ENCODE data around the gene HCN2. TPM values are rescaled to one million over a fixed set of nuclear protein-coding genes. Genes with fewer than 3 reads are reported as not detected.

Gene HCN2
- total and polyA plus RNA-seq, 2 of the 13 experiments (the other 11 are each of a cell fraction or from before 2014, with no cell fraction given) = 0.01 TPM; not detected in 1

DNA sequence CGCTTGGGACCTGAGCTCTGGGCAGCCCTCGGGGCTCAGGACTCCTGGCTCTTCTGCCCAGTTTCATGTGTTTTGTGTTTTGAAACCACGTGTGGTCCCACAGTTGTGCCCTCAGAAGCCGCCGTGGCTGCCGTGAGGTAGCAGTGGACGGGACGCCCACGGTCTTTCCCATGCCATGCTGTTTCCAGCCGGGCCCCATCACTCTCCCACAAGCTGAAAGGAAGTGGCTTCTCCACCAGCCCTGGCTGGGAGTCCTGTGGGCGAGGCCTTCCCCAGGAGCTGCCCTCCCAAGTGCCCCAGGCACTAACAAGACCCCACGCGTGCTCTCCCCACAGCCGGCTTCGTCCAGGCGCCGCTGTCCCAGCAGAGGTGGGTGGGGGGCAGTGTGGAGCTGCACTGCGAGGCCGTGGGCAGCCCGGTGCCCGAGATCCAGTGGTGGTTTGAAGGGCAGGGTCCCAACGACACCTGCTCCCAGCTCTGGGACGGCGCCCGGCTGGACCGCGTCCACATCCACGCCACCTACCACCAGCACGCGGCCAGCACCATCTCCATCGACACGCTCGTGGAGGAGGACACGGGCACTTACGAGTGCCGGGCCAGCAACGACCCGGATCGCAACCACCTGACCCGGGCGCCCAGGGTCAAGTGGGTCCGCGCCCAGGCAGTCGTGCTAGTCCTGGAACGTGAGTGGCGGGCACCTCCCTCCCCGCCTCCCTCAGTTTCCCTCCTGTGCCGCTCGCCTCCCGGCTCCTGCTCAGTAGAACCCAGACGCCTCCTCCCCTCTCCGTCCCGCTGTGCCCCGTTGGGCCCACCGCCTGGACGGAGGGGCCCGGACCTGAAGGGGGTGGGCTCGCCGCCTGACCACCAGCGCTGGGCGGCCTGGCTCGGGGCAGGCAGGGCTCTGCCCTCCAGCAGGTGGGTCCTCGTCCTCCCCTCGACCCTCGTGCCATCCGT, 12.0 kb upstream of the HCN2 start:
- CTCF ChIA-PET (ENCODE audit: low intra/inter-chr PET ratio, low total read pairs) = no interaction called here
- Histone ChIP-seq H3K27me3 (ENCODE audit: control insufficient read depth in 1 of 2, insufficient read depth in 2 of 2, low read length in 2 of 2) (no peaks in the 10 kb centered on the region; a peak in 1 of 5 replicates), H3K9ac (ENCODE audit: insufficient read depth, low read depth, low read length) (no peak overlapping the region), H3K9me3 (ENCODE audit: low read length) (no peaks in the 10 kb centered on the region), H4K20me1 (ENCODE audit: insufficient read depth, low read length) (peaks cover 84% of the 10 kb centered on the region), H3K4me1 (ENCODE audit: insufficient read depth, low read length) (peaks cover 16% of the 10 kb centered on the region), H3K36me3 (replicated peaks in 1 of 2; ENCODE audit: control insufficient read depth in 1 of 2, insufficient read depth in 2 of 2, low read length in 2 of 2) (peaks cover 35% of the 10 kb centered on the region in 2 experiments; a peak in 4 of 5 replicates), H3K79me2 (ENCODE audit: insufficient read depth, low read length) (peaks cover 68% of the 10 kb centered on the region), H3K4me2 (ENCODE audit: low read depth, low read length) (peak overlapping the region; percentile 23; the same call in 1 of the 2 replicates), H3K4me3 (replicated peaks in 1 of 3; ENCODE audit: insufficient read depth in 1 of 3, low read depth in 2 of 3, low read length in 3 of 3) (peak overlapping the region in 1 of 3 experiments; percentile 48; a peak in 1 of 6 replicates), H3K27ac (ENCODE audit: extremely low read length, insufficient read depth, low read length) (no peak overlapping the region), H2AFZ (ENCODE audit: low read length) (no peak overlapping the region)
- FAIRE-seq (no peak), DNase-seq (ENCODE audit: low spot score) (no peak), ATAC-seq (no peak)
- WGBS (ENCODE audit: low lambda C conversion rate) = 93% methylated on average over 33 of the region's 66 CpGs
- POLR2A ChIA-PET = no interaction called here
- no TSS peak for BruUV-seq (replicated peaks)
- in situ Hi-C loops (cut with HindIII; ENCODE audit: extremely low pct_ligation_motif_present, low pct_unique_long_range_greater_than_20kb) = no loop called here
- intact Hi-C loops (cut with micrococcal nuclease; ENCODE audit: unreplicated experiment) = no loop called here
- TF ChIP-seq SMAD3 (CRISPR knock-in tag; IDR thresholded peaks at IDR 0.05) = no peak
- TF ChIP-seq ZNF777 (CRISPR knock-in tag; IDR thresholded peaks at IDR 0.05) = no peak
- TF ChIP-seq, protein P1, sequence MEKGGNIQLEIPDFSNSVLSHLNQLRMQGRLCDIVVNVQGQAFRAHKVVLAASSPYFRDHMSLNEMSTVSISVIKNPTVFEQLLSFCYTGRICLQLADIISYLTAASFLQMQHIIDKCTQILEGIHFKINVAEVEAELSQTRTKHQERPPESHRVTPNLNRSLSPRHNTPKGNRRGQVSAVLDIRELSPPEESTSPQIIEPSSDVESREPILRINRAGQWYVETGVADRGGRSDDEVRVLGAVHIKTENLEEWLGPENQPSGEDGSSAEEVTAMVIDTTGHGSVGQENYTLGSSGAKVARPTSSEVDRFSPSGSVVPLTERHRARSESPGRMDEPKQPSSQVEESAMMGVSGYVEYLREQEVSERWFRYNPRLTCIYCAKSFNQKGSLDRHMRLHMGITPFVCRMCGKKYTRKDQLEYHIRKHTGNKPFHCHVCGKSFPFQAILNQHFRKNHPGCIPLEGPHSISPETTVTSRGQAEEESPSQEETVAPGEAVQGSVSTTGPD (CRISPR knock-in tag; IDR thresholded peaks at IDR 0.05) = no peak
- TF ChIP-seq RBFOX2 (IDR thresholded peaks at IDR 0.05; ENCODE audit: low read depth, low read length) = peak; percentile 64; the same call in 1 of the 2 replicates
- TF ChIP-seq, protein P2, sequence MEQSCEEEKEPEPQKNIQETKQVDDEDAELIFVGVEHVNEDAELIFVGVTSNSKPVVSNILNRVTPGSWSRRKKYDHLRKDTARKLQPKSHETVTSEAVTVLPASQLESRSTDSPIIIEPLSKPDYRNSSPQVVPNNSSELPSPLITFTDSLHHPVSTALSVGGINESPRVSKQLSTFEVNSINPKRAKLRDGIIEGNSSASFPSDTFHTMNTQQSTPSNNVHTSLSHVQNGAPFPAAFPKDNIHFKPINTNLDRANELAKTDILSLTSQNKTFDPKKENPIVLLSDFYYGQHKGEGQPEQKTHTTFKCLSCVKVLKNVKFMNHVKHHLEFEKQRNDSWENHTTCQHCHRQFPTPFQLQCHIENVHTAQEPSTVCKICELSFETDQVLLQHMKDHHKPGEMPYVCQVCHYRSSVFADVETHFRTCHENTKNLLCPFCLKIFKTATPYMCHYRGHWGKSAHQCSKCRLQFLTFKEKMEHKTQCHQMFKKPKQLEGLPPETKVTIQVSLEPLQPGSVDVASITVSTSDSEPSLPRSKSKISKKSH (CRISPR knock-in tag; IDR thresholded peaks at IDR 0.05; ENCODE audit: borderline replicate concordance) = no peak
- no peak for TF ChIP-seq ZNF260 (CRISPR knock-in tag; IDR thresholded peaks at IDR 0.05; ENCODE audit: borderline replicate concordance, low read depth)
- no peak for TF ChIP-seq ZNF678 (CRISPR knock-in tag; IDR thresholded peaks at IDR 0.05)
- no peak for TF ChIP-seq ZNF704 (CRISPR knock-in tag; IDR thresholded peaks at IDR 0.05; ENCODE audit: borderline replicate concordance)
- no peak for TF ChIP-seq POGZ (CRISPR knock-in tag; IDR thresholded peaks at IDR 0.05)
- TF ChIP-seq HMG20B (CRISPR knock-in tag; conservative IDR thresholded peaks at IDR 0.05) = no peak
- no peak for TF ChIP-seq SIX4 (CRISPR knock-in tag; IDR thresholded peaks at IDR 0.05)
- no peak for TF ChIP-seq ZSCAN29 (CRISPR knock-in tag; conservative IDR thresholded peaks at IDR 0.05)
- no peak for TF ChIP-seq THAP11 (CRISPR knock-in tag; IDR thresholded peaks at IDR 0.05)
- no peak for TF ChIP-seq RFX5 (IDR thresholded peaks at IDR 0.05; ENCODE audit: low read depth, low read length)
- no peak for TF ChIP-seq ZNF230 (CRISPR knock-in tag; IDR thresholded peaks at IDR 0.05)
- TF ChIP-seq HES4 (CRISPR knock-in tag; IDR thresholded peaks at IDR 0.05; ENCODE audit: borderline replicate concordance) = no peak
- TF ChIP-seq, protein P3, sequence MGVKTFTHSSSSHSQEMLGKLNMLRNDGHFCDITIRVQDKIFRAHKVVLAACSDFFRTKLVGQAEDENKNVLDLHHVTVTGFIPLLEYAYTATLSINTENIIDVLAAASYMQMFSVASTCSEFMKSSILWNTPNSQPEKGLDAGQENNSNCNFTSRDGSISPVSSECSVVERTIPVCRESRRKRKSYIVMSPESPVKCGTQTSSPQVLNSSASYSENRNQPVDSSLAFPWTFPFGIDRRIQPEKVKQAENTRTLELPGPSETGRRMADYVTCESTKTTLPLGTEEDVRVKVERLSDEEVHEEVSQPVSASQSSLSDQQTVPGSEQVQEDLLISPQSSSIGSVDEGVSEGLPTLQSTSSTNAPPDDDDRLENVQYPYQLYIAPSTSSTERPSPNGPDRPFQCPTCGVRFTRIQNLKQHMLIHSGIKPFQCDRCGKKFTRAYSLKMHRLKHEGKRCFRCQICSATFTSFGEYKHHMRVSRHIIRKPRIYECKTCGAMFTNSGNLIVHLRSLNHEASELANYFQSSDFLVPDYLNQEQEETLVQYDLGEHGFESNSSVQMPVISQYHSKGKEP (CRISPR knock-in tag; IDR thresholded peaks at IDR 0.05) = no peak
- no peak for TF ChIP-seq SMAD9 (CRISPR knock-in tag; IDR thresholded peaks at IDR 0.05)
- no peak for TF ChIP-seq TBL1XR1 (IDR thresholded peaks at IDR 0.05; ENCODE audit: borderline replicate concordance, low read length, partially characterized antibody)

Measured in HepG2 (cell line).